CD4-positive, alpha-beta memory T cell (primary cell): ENCODE measurements around the gene PCDHA5. TPM values are rescaled to one million over a fixed set of nuclear protein-coding genes. Genes with fewer than 3 reads are reported as not detected.
"Not testable (repeated sequence)": the region's sequence is repeated elsewhere in the genome, so short reads cannot be mapped to it uniquely, and the experiment has no call there.

ENCODE experiments used
- CTCF ChIA-PET: fragments of 350-600 bp; sonication (Branson Sonifier 250); formaldehyde crosslinking; loops from one replicate; lab custom pipeline; 2021; ENCODE audit warnings: inconsistent platforms; ENCODE audit not compliant: partially characterized antibody; lab: Charles Lee
- POLR2A ChIA-PET: fragments of 350-600 bp; sonication (Branson Sonifier 250); formaldehyde crosslinking; loops from one replicate; lab custom pipeline; 2021; ENCODE audit not compliant: partially characterized antibody; lab: Charles Lee
- DNase-seq, 5 donors: peaks; one replicate each; pipeline versions ENCODE4 v3.0.0 to v3.0.0-alpha.2; 2020 to 2022; ENCODE audit warnings: mixed read lengths in 1 of 5
- H3K27ac ChIP-seq: one replicate; pipeline ENCODE4 v1.7.0; 2013; ENCODE audit warnings: low read depth, low read length
- H3K27me3 ChIP-seq: 2 replicates; pipeline ENCODE4 v1.7.0; 2013; ENCODE audit warnings: mild to moderate bottlenecking, low read length, moderate library complexity; ENCODE audit not compliant: insufficient read depth
- H3K36me3 ChIP-seq: 2 replicates; pipeline ENCODE4 v1.7.0; 2013; ENCODE audit warnings: mild to moderate bottlenecking, low read length, moderate library complexity; ENCODE audit not compliant: insufficient read depth
- H3K4me1 ChIP-seq: 2 replicates; pipeline ENCODE4 v1.7.0; 2013; ENCODE audit warnings: mild to moderate bottlenecking, low read length, moderate library complexity; ENCODE audit not compliant: insufficient read depth
- H3K4me3 ChIP-seq, 2 donors: one replicate each; pipeline ENCODE4 v1.7.0; 2013; ENCODE audit warnings: low read length in 2 of 2, mild to moderate bottlenecking in 1 of 2
- H3K9me3 ChIP-seq, 2 donors: one replicate each; pipeline ENCODE4 v1.7.0; 2013; ENCODE audit warnings: low read length in 2 of 2, control low read depth in 1 of 2; ENCODE audit not compliant: control insufficient read depth in 1 of 2
- H3K27ac Mint-ChIP-seq, 7 donors: one replicate each; pipeline ENCODE4 v1.8.0; 2020 to 2021; ENCODE audit warnings: mixed read lengths in 7 of 7, mild to moderate bottlenecking in 6 of 7, inconsistent platforms in 3 of 7, moderate library complexity in 3 of 7
- H3K27me3 Mint-ChIP-seq, 2 donors: one replicate each; pipeline ENCODE4 v1.8.0; 2020 to 2021; ENCODE audit warnings: mixed read lengths in 2 of 2
- H3K36me3 Mint-ChIP-seq, 2 donors: one replicate each; pipeline ENCODE4 v1.8.0; 2020 to 2021; ENCODE audit warnings: mixed read lengths in 2 of 2, inconsistent platforms in 1 of 2, mild to moderate bottlenecking in 1 of 2
- H3K4me1 Mint-ChIP-seq, 4 donors: one replicate each; pipeline ENCODE4 v1.8.0; 2020 to 2021; ENCODE audit warnings: mixed read lengths in 4 of 4, mild to moderate bottlenecking in 1 of 4
- H3K4me3 Mint-ChIP-seq, 8 donors: one replicate each; pipeline ENCODE4 v1.8.0; 2020 to 2021; ENCODE audit warnings: mixed read lengths in 8 of 8, mild to moderate bottlenecking in 7 of 8, moderate library complexity in 6 of 8, inconsistent platforms in 3 of 8
- H3K9me3 Mint-ChIP-seq, 8 donors: one replicate each; pipeline ENCODE4 v1.8.0; 2020 to 2021; ENCODE audit warnings: mixed read lengths in 8 of 8, mild to moderate bottlenecking in 5 of 8, inconsistent platforms in 3 of 8, moderate library complexity in 1 of 8
- intact Hi-C: fragments of 100-400 bp; cut with micrococcal nuclease; formaldehyde crosslinking; loops from one replicate; pipeline ENCODE4 v1.15.1; 2023
- polyA plus RNA-seq, 2 donors: library from polyadenylated mRNA; unstranded; fragments of 300-500 nt; fragmentation: Illumina TruSeq; gene quantifications; one replicate each; pipeline ENCODE4 v1.2.3, GENCODE V29; 2021
- total RNA-seq, 2 experiments: library from RNA; stranded (reverse); gene quantifications; one replicate each; pipeline ENCODE4 v1.2.3, GENCODE V29; 2021

Gene PCDHA5
- total and polyA plus RNA-seq, 4 experiments from 2014 or later = not detected

GRCh38 chr5:140794595-140795258 is 26.7 kb upstream of the PCDHA5 start, which contains the start of gene PCDHA2:
Gene PCDHA2 (plus strand): TSS chr5:140794852.
- Histone ChIP-seq H3K9me3 (no peaks in the 10 kb centered on the region), H3K27ac (no peak within 1 kb of the TSS), H3K4me3 (no peak within 1 kb of the TSS), H3K36me3 (no peaks in the 10 kb centered on the region), H3K4me1 (no peaks in the 10 kb centered on the region), H3K27me3 (peaks cover under 1% of the 10 kb centered on the region)
- POLR2A ChIA-PET = no interaction called here
- Mint-ChIP-seq H3K4me3 (no peak within 1 kb of the TSS), H3K27me3 (peaks cover 17 to 19% of the 10 kb centered on the region in 2 donors), H3K27ac (no peak within 1 kb of the TSS), H3K9me3 (peaks cover 4 to 74% (median 57%) of the 10 kb centered on the region in 8 donors), H3K36me3 (peaks cover under 1 to 12% of the 10 kb centered on the region in 2 donors), H3K4me1 (no peaks in the 10 kb centered on the region)
- intact Hi-C loops = no loop called here
- peak in 1 of 5 donors; percentile 6 for DNase-seq
- CTCF ChIA-PET = no interaction called here

GRCh38 chr5:140795259-140795641 is 26.2 kb upstream of the PCDHA5 start:
- POLR2A ChIA-PET = no interaction called here
- DNase-seq = no peak
- Mint-ChIP-seq H3K27ac (no peak overlapping the region), H3K4me3 (no peak overlapping the region), H3K36me3 (peaks cover 0 to 11% of the 10 kb centered on the region in 2 donors), H3K4me1 (no peaks in the 10 kb centered on the region), H3K27me3 (peaks cover 17 to 20% of the 10 kb centered on the region in 2 donors), H3K9me3 (peaks cover 4 to 76% (median 58%) of the 10 kb centered on the region in 8 donors)
- H3K4me1 ChIP-seq = no peaks in the 10 kb centered on the region
- no peak overlapping the region for H3K4me3 ChIP-seq
- CTCF ChIA-PET = no interaction called here
- H3K27me3 ChIP-seq = peaks cover 5% of the 10 kb centered on the region
- H3K36me3 ChIP-seq = no peaks in the 10 kb centered on the region
- H3K27ac ChIP-seq = no peak overlapping the region
- no peaks in the 10 kb centered on the region for H3K9me3 ChIP-seq
- intact Hi-C loops = no loop called here

GRCh38 chr5:140796072-140796717 is 25.2 kb upstream of the PCDHA5 start:
- H3K36me3 Mint-ChIP-seq, H3K4me1 ChIP-seq, POLR2A ChIA-PET, intact Hi-C loops, H3K4me1 Mint-ChIP-seq, H3K9me3 ChIP-seq, H3K36me3 ChIP-seq, H3K4me3 Mint-ChIP-seq, H3K27ac ChIP-seq, CTCF ChIA-PET, H3K27me3 ChIP-seq, H3K27ac Mint-ChIP-seq, H3K4me3 ChIP-seq: not testable (repeated sequence)
- Mint-ChIP-seq H3K9me3 (peaks cover 4 to 76% (median 62%) of the 10 kb centered on the region in 8 donors), H3K27me3 (peaks cover 17 to 18% of the 10 kb centered on the region in 2 donors)
- peak in 1 of 5 donors; percentile 30 for DNase-seq

- H3K27ac Mint-ChIP-seq = no peak overlapping the region
- Histone ChIP-seq H3K4me1 (no peaks in the 10 kb centered on the region), H3K27me3 (peaks cover 5% of the 10 kb centered on the region), H3K36me3 (no peaks in the 10 kb centered on the region), H3K27ac (no peak overlapping the region), H3K4me3 (no peak overlapping the region), H3K9me3 (peaks cover 0 to 4% of the 10 kb centered on the region in 2 donors)
- H3K27me3 Mint-ChIP-seq = peaks cover 16% of the 10 kb centered on the region in 2 donors
- ChIA-PET POLR2A (no interaction called here), CTCF (no interaction called here)
- H3K4me3 Mint-ChIP-seq = no peak overlapping the region
- peaks cover 4 to 76% (median 60%) of the 10 kb centered on the region in 8 donors for H3K9me3 Mint-ChIP-seq
- intact Hi-C loops = no loop called here
- H3K36me3 Mint-ChIP-seq = peaks cover 0 to 6% of the 10 kb centered on the region in 2 donors
- no peak for DNase-seq
- no peaks in the 10 kb centered on the region for H3K4me1 Mint-ChIP-seq
Observed at GRCh38 chr5:140796718-140797095, 24.7 kb upstream of the PCDHA5 start.

GRCh38 chr5:140800816-140801493 is 20.5 kb upstream of the PCDHA5 start, which contains the start of gene PCDHA3:
Gene PCDHA3 (plus strand): TSS chr5:140801057.
- Histone ChIP-seq H3K4me3 (no peak within 1 kb of the TSS), H3K36me3 (no peaks in the 10 kb centered on the region), H3K27me3 (peaks cover 5% of the 10 kb centered on the region), H3K27ac (no peak within 1 kb of the TSS), H3K4me1 (no peaks in the 10 kb centered on the region), H3K9me3 (peaks cover 0 to 4% of the 10 kb centered on the region in 2 donors)
- H3K9me3 Mint-ChIP-seq = peaks cover 3 to 69% (median 49%) of the 10 kb centered on the region in 8 donors
- H3K4me3 Mint-ChIP-seq = no peak within 1 kb of the TSS
- peak within 1 kb of the TSS in 2 of 7 donors; percentile 53 to 64 for H3K27ac Mint-ChIP-seq
- POLR2A ChIA-PET = no interaction called here
- no peaks in the 10 kb centered on the region for H3K4me1 Mint-ChIP-seq
- H3K36me3 Mint-ChIP-seq = peaks cover 4 to 10% of the 10 kb centered on the region in 2 donors
- CTCF ChIA-PET = no interaction called here
- peak in 1 of 5 donors; percentile 9 for DNase-seq
- intact Hi-C loops = no loop called here
- H3K27me3 Mint-ChIP-seq = peaks cover 7 to 18% of the 10 kb centered on the region in 2 donors

GRCh38 chr5:140801494-140801841 is 19.9 kb upstream of the PCDHA5 start:
- H3K4me1 ChIP-seq = no peaks in the 10 kb centered on the region
- Mint-ChIP-seq H3K27me3 (peaks cover 9 to 19% of the 10 kb centered on the region in 2 donors), H3K9me3 (peaks cover 3 to 73% (median 51%) of the 10 kb centered on the region in 8 donors), H3K36me3 (peaks cover 4 to 10% of the 10 kb centered on the region in 2 donors), H3K27ac (peak overlapping the region in 1 of 7 donors; percentile 53), H3K4me3 (no peak overlapping the region), H3K4me1 (no peaks in the 10 kb centered on the region)
- ChIA-PET POLR2A (no interaction called here), CTCF (no interaction called here)
- no peak overlapping the region for H3K27ac ChIP-seq
- peaks cover 5% of the 10 kb centered on the region for H3K27me3 ChIP-seq
- DNase-seq = no peak
- H3K4me3 ChIP-seq = no peak overlapping the region
- intact Hi-C loops = no loop called here
- H3K36me3 ChIP-seq = no peaks in the 10 kb centered on the region
- H3K9me3 ChIP-seq = peaks cover 0 to 4% of the 10 kb centered on the region in 2 donors

GRCh38 chr5:140802381-140802780 is 19.0 kb upstream of the PCDHA5 start:
- H3K4me3 Mint-ChIP-seq, H3K36me3 ChIP-seq, H3K27me3 ChIP-seq, H3K4me1 ChIP-seq, H3K4me3 ChIP-seq, H3K4me1 Mint-ChIP-seq, CTCF ChIA-PET, intact Hi-C loops, H3K27ac Mint-ChIP-seq, H3K9me3 ChIP-seq, POLR2A ChIA-PET, H3K27ac ChIP-seq: not testable (repeated sequence)
- Mint-ChIP-seq H3K36me3 (peaks cover 7 to 12% of the 10 kb centered on the region in 2 donors), H3K9me3 (peaks cover 3 to 77% (median 52%) of the 10 kb centered on the region in 8 donors), H3K27me3 (peaks cover 10 to 22% of the 10 kb centered on the region in 2 donors)
- DNase-seq = peak in 1 of 5 donors; percentile 5
